Neural cell (in vitro differentiated cells): ENCODE measurements around the gene HUNK. TPM values are rescaled to one million over a fixed set of nuclear protein-coding genes. Genes with fewer than 3 reads are reported as not detected.
A peak's percentile ranks its signal among the peaks of the same experiment; 100 is the strongest.

ENCODE experiments used
- H2AFZ ChIP-seq: fragments of 200-600, 300-800 bp; sonication (generic), shearing (Covaris generic); 2 replicates; pipeline ENCODE4 v1.6.0; 2014; ENCODE audit warnings: low read depth, mild to moderate bottlenecking, antibody characterized with exemption, low read length, moderate library complexity
- H3F3A ChIP-seq: fragments of 200-600 bp; shearing (Covaris generic); 2 replicates; pipeline ENCODE4 v1.6.1; 2016; ENCODE audit warnings: mild to moderate bottlenecking, moderate library complexity, mixed read lengths, antibody characterized with exemption, low read length; ENCODE audit not compliant: insufficient read depth, poor library complexity, severe bottlenecking
- H3K27ac ChIP-seq: fragments of 200-600, 300-800 bp; sonication (generic), shearing (Covaris generic); 2 replicates; pipeline ENCODE4 v1.5.1; 2014; ENCODE audit warnings: mild to moderate bottlenecking, low read length, moderate library complexity
- H3K27me3 ChIP-seq: fragments of 300-800, 200-600 bp; sonication (generic), shearing (Covaris generic); 2 replicates; pipeline ENCODE4 v1.6.0; 2014; ENCODE audit warnings: mild to moderate bottlenecking, low read depth, low read length, moderate library complexity; ENCODE audit not compliant: insufficient read depth
- H3K36me3 ChIP-seq: fragments of 300-800, 200-600 bp; sonication (generic), shearing (Covaris generic); 2 replicates; pipeline ENCODE4 v1.5.1; 2014; ENCODE audit warnings: mild to moderate bottlenecking, antibody characterized with exemption, low read length, moderate library complexity; ENCODE audit not compliant: insufficient read depth
- H3K4me2 ChIP-seq: fragments of 300-800, 200-600 bp; sonication (generic), shearing (Covaris generic); 2 replicates; pipeline ENCODE4 v1.6.0; 2014; ENCODE audit warnings: mild to moderate bottlenecking, low read length
- H3K4me3 ChIP-seq: fragments of 300-800, 200-600 bp; sonication (generic), shearing (Covaris generic); 2 replicates; pipeline ENCODE4 v1.5.1; 2014; ENCODE audit warnings: mild to moderate bottlenecking, low read length, moderate library complexity
- H3K79me2 ChIP-seq: fragments of 200-600 bp; shearing (Covaris generic); replicated peaks from 2 replicates; pipeline ENCODE4 v1.6.0; 2014; ENCODE audit warnings: mild to moderate bottlenecking, low read length, moderate library complexity; ENCODE audit not compliant: insufficient read depth
- H3K9ac ChIP-seq: fragments of 300-800, 200-600 bp; sonication (generic), shearing (Covaris generic); 2 replicates; pipeline ENCODE4 v1.6.1; 2016; ENCODE audit warnings: mild to moderate bottlenecking, low read length, mixed read lengths
- H3K9me2 ChIP-seq: fragments of 200-600 bp; shearing (Covaris generic); 2 replicates; pipeline ENCODE4 v1.6.1; 2016; ENCODE audit warnings: mild to moderate bottlenecking, low read length, mixed read lengths; ENCODE audit not compliant: insufficient read depth
- H3K9me3 ChIP-seq: fragments of 200-600, 300-800 bp; sonication (generic), shearing (Covaris generic); 2 replicates; pipeline ENCODE4 v1.6.1; 2016; ENCODE audit warnings: mild to moderate bottlenecking, mixed run types, low read length, moderate library complexity, mixed read lengths
- H4K20me1 ChIP-seq: fragments of 200-600 bp; shearing (Covaris generic); 2 replicates; pipeline ENCODE4 v1.6.1; 2016; ENCODE audit warnings: mild to moderate bottlenecking, mixed run types; ENCODE audit not compliant: insufficient read depth
- CTCF ChIP-seq: fragments of 450-650 bp; IDR thresholded peaks from 2 replicates; pipeline ENCODE4 v1.5.1; 2014; ENCODE audit warnings: antibody characterized with exemption, mild to moderate bottlenecking, moderate library complexity; ENCODE audit not compliant: poor library complexity, severe bottlenecking
- EP300 ChIP-seq: fragments of 450-650 bp; conservative IDR thresholded peaks from 2 replicates; pipeline ENCODE4 v1.6.1; 2014; ENCODE audit warnings: antibody characterized with exemption, mild to moderate bottlenecking, moderate library complexity; ENCODE audit not compliant: poor library complexity, severe bottlenecking
- EZH2 ChIP-seq: fragments of 200-600, 300-800 bp; shearing (Covaris generic), sonication (generic); IDR thresholded peaks from 2 replicates; pipeline ENCODE4 v1.6.1; 2014; ENCODE audit warnings: antibody characterized with exemption, low read length, borderline replicate concordance, mild to moderate bottlenecking; ENCODE audit not compliant: insufficient read depth, poor library complexity, severe bottlenecking
- MXI1 ChIP-seq: fragments of 450-650 bp; conservative IDR thresholded peaks from 2 replicates; pipeline ENCODE4 v1.6.1; 2014; ENCODE audit warnings: antibody characterized with exemption, mild to moderate bottlenecking; ENCODE audit not compliant: poor library complexity, severe bottlenecking
- POLR2AphosphoS5 ChIP-seq: IDR thresholded peaks from 2 replicates; pipeline ENCODE4 v1.6.1; 2012
- RAD21 ChIP-seq: fragments of 450-650 bp; conservative IDR thresholded peaks from 2 replicates; pipeline ENCODE4 v1.6.1; 2014; ENCODE audit warnings: antibody characterized with exemption, mild to moderate bottlenecking, moderate library complexity
- REST ChIP-seq: IDR thresholded peaks from 2 replicates; pipeline ENCODE4 v1.6.1; 2012; ENCODE audit warnings: borderline replicate concordance
- SMC3 ChIP-seq: fragments of 450-650 bp; conservative IDR thresholded peaks from 2 replicates; pipeline ENCODE4 v1.6.1; 2014; ENCODE audit warnings: antibody characterized with exemption, mild to moderate bottlenecking, moderate library complexity; ENCODE audit not compliant: poor library complexity
- TAF1 ChIP-seq: IDR thresholded peaks from 2 replicates; pipeline ENCODE4 v1.6.1; 2012; ENCODE audit warnings: low read depth
- polyA plus RNA-seq: library from polyadenylated mRNA; depleted of rRNA; stranded (reverse); fragments of >200 nt; gene quantifications from 2 replicates; pipeline ENCODE4 v1.2.3, GENCODE V29; 2014

Gene HUNK
- polyA plus RNA-seq, 1 donor from 2014 or later: 9.3 TPM

GRCh38 chr21:31865429-31865970 lies 7.3 kb upstream of the HUNK start:
- Histone ChIP-seq H3F3A (no peaks in the 10 kb centered on the region), H3K4me3 (no peak overlapping the region), H3K9me3 (no peaks in the 10 kb centered on the region), H3K36me3 (no peaks in the 10 kb centered on the region), H2AFZ (no peak overlapping the region), H3K4me2 (no peak overlapping the region), H4K20me1 (no peaks in the 10 kb centered on the region), H3K27me3 (no peaks in the 10 kb centered on the region), H3K79me2 (no peaks in the 10 kb centered on the region), H3K9ac (no peak overlapping the region), H3K27ac (no peak overlapping the region), H3K9me2 (no peaks in the 10 kb centered on the region)
- no peak for TF ChIP-seq MXI1
- no peak for TF ChIP-seq RAD21
- no peak for TF ChIP-seq SMC3
- TF ChIP-seq POLR2AphosphoS5: no peak
- TF ChIP-seq REST: no peak
- TF ChIP-seq EZH2: no peak
- TF ChIP-seq TAF1: no peak
- no peak for TF ChIP-seq EP300
- TF ChIP-seq CTCF: no peak

- Histone ChIP-seq H3K9me2 (no peaks in the 10 kb centered on the region), H2AFZ (no peak overlapping the region), H3K4me3 (no peak overlapping the region), H3K9me3 (no peaks in the 10 kb centered on the region), H3K4me2 (no peak overlapping the region), H4K20me1 (no peaks in the 10 kb centered on the region), H3K27me3 (no peaks in the 10 kb centered on the region), H3K79me2 (no peaks in the 10 kb centered on the region), H3F3A (no peaks in the 10 kb centered on the region), H3K27ac (no peak overlapping the region), H3K9ac (no peak overlapping the region), H3K36me3 (no peaks in the 10 kb centered on the region)
- TF ChIP-seq POLR2AphosphoS5 (no peak), SMC3 (peak; percentile 79), EP300 (no peak), CTCF (peak; percentile 76), REST (no peak), EZH2 (no peak), MXI1 (no peak), RAD21 (peak; percentile 70), TAF1 (no peak)
Observed at GRCh38 chr21:31866077-31866511, 6.7 kb upstream of the HUNK start.
